ENCODE results near the gene FHOD3. TPM values are rescaled to one million over a fixed set of nuclear protein-coding genes. Genes with fewer than 3 reads are reported as not detected.

The FHOD3 gene
- total and polyA plus RNA-seq, 2 of the 13 experiments (the other 11 are each of a cell fraction or from before 2014, with no cell fraction given): 0.07 TPM; not detected in 1

GRCh38 chr18:36600548-36600947 is 303.0 kb downstream of the FHOD3 start (continued):
- TF ChIP-seq XBP1 (CRISPR knock-in tag; IDR thresholded peaks at IDR 0.05) (no peak), ZNF280B (CRISPR knock-in tag; IDR thresholded peaks at IDR 0.05; ENCODE audit: borderline replicate concordance) (no peak), HMGA1 (CRISPR knock-in tag; conservative IDR thresholded peaks at IDR 0.05) (no peak), CCAR2 (optimal IDR thresholded peaks at IDR 0.05; ENCODE audit: low read depth, low read length) (no peak)
- TF ChIP-seq, protein P1, sequence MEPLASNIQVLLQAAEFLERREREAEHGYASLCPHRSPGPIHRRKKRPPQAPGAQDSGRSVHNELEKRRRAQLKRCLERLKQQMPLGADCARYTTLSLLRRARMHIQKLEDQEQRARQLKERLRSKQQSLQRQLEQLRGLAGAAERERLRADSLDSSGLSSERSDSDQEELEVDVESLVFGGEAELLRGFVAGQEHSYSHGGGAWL (CRISPR knock-in tag; IDR thresholded peaks at IDR 0.05): no peak
- TF ChIP-seq, protein P2, sequence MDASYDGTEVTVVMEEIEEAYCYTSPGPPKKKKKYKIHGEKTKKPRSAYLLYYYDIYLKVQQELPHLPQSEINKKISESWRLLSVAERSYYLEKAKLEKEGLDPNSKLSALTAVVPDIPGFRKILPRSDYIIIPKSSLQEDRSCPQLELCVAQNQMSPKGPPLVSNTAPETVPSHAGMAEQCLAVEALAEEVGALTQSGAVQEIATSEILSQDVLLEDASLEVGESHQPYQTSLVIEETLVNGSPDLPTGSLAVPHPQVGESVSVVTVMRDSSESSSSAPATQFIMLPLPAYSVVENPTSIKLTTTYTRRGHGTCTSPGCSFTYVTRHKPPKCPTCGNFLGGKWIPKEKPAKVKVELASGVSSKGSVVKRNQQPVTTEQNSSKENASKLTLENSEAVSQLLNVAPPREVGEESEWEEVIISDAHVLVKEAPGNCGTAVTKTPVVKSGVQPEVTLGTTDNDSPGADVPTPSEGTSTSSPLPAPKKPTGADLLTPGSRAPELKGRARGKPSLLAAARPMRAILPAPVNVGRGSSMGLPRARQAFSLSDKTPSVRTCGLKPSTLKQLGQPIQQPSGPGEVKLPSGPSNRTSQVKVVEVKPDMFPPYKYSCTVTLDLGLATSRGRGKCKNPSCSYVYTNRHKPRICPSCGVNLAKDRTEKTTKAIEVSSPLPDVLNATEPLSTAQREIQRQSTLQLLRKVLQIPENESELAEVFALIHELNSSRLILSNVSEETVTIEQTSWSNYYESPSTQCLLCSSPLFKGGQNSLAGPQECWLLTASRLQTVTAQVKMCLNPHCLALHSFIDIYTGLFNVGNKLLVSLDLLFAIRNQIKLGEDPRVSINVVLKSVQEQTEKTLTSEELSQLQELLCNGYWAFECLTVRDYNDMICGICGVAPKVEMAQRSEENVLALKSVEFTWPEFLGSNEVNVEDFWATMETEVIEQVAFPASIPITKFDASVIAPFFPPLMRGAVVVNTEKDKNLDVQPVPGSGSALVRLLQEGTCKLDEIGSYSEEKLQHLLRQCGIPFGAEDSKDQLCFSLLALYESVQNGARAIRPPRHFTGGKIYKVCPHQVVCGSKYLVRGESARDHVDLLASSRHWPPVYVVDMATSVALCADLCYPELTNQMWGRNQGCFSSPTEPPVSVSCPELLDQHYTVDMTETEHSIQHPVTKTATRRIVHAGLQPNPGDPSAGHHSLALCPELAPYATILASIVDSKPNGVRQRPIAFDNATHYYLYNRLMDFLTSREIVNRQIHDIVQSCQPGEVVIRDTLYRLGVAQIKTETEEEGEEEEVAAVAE (CRISPR knock-in tag; IDR thresholded peaks at IDR 0.05; ENCODE audit: borderline replicate concordance): no peak

DNA sequence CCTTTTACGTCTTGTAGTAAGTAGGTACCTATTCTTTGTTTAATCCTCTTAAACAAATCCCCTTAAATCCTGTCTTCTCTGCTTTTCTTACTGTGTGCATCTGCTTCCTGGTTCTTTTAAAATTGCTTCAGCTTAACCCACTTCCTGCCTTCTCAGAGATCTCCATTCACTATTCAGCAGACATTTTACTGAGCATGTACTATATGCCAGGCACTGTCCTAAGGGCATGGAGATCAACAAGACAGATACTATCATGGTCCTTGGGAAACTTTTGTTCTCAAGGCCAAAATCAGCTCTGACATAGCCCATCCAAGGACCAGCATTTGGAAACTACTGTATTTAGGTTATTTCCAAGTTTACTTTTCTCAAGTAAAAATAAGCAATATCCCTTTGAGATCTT is 303.8 kb downstream of the FHOD3 start:
- FAIRE-seq: no peak
- WGBS (ENCODE audit: low lambda C conversion rate): 5% methylated on average over 1 of the region's 1 CpG

More for the DNA sequence above, 303.8 kb downstream of the FHOD3 start:
- H3K4me3 ChIP-seq (replicated peaks in 1 of 3; ENCODE audit: insufficient read depth in 1 of 3, low read depth in 2 of 3, low read length in 3 of 3): no peak overlapping the region
- H2AFZ ChIP-seq (ENCODE audit: low read length): no peak overlapping the region
- H3K9ac ChIP-seq (ENCODE audit: insufficient read depth, low read depth, low read length): no peak overlapping the region
- no peaks in the 10 kb centered on the region for H4K20me1 ChIP-seq (ENCODE audit: insufficient read depth, low read length)
- DNase-seq (ENCODE audit: low spot score) (no peak), ATAC-seq (no peak)
- ChIA-PET POLR2A (no interaction called here), CTCF (ENCODE audit: low intra/inter-chr PET ratio, low total read pairs) (no interaction called here)
- H3K79me2 ChIP-seq (ENCODE audit: insufficient read depth, low read length): no peaks in the 10 kb centered on the region
- in situ Hi-C loops (cut with HindIII; ENCODE audit: extremely low pct_ligation_motif_present, low pct_unique_long_range_greater_than_20kb) (no loop called here), intact Hi-C loops (cut with micrococcal nuclease; ENCODE audit: unreplicated experiment) (no loop called here)
- 0 out of 5 replicates have a peak, but pooled peaks cover 0 to 4% of the 10 kb centered on the region in 2 experiments for H3K27me3 ChIP-seq (ENCODE audit: control insufficient read depth in 1 of 2, insufficient read depth in 2 of 2, low read length in 2 of 2)
- BruUV-seq (replicated peaks): no TSS peak
- no peak overlapping the region for H3K4me2 ChIP-seq (ENCODE audit: low read depth, low read length)
- H3K9me3 ChIP-seq (ENCODE audit: low read length): no peaks in the 10 kb centered on the region
- TF ChIP-seq, protein P3, sequence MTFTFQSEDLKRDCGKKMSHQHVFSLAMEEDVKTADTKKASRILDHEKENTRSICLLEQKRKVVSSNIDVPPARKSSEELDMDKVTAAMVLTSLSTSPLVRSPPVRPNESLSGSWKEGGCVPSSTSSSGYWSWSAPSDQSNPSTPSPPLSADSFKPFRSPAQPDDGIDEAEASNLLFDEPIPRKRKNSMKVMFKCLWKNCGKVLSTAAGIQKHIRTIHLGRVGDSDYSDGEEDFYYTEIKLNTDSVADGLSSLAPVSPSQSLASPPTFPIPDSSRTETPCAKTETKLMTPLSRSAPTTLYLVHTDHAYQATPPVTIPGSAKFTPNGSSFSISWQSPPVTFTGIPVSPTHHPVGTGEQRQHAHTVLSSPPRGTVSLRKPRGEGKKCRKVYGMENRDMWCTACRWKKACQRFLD (CRISPR knock-in tag; IDR thresholded peaks at IDR 0.05; ENCODE audit: borderline replicate concordance): no peak
- H3K27ac ChIP-seq (ENCODE audit: extremely low read length, insufficient read depth, low read length): no peak overlapping the region
- H3K4me1 ChIP-seq (ENCODE audit: insufficient read depth, low read length): no peaks in the 10 kb centered on the region
- H3K36me3 ChIP-seq (replicated peaks in 1 of 2; ENCODE audit: control insufficient read depth in 1 of 2, insufficient read depth in 2 of 2, low read length in 2 of 2): no peaks in the 10 kb centered on the region

Measured in HepG2 (cell line).